Loucy (cell line): Measurements from ENCODE around the gene TNNC1.

Source experiments
- H2AFZ ChIP-seq: fragments of 200-600 bp; sonication (generic); 2 replicates; pipeline ENCODE4 v1.6.0; 2016; ENCODE audit warnings: antibody characterized with exemption, mild to moderate bottlenecking, low read length, moderate library complexity
- H3F3A ChIP-seq: fragments of 200-600 bp; 2 replicates; pipeline ENCODE4 v1.6.0; 2016; ENCODE audit warnings: antibody characterized with exemption, low read depth, mild to moderate bottlenecking
- H3K27me3 ChIP-seq: fragments of 200-600 bp; sonication (generic); 2 replicates; pipeline ENCODE4 v1.6.1; 2014; ENCODE audit warnings: low read length, mild to moderate bottlenecking; ENCODE audit not compliant: insufficient read depth, poor library complexity, severe bottlenecking
- H3K36me3 ChIP-seq: fragments of 200-600 bp; sonication (generic); 2 replicates; pipeline ENCODE4 v1.6.1; 2016; ENCODE audit warnings: low read length; ENCODE audit not compliant: insufficient read depth
- H3K4me1 ChIP-seq: fragments of 200-600 bp; sonication (generic); 2 replicates; pipeline ENCODE4 v1.5.1; 2014; ENCODE audit warnings: low read length, mild to moderate bottlenecking; ENCODE audit not compliant: insufficient read depth, poor library complexity, severe bottlenecking
- H3K4me2 ChIP-seq: fragments of 200-600 bp; sonication (generic); 2 replicates; pipeline ENCODE4 v1.6.0; 2014; ENCODE audit warnings: antibody characterized with exemption, low read length, low read depth, mild to moderate bottlenecking; ENCODE audit not compliant: poor library complexity, severe bottlenecking
- H3K4me3 ChIP-seq: fragments of 200-600 bp; sonication (generic); 2 replicates; pipeline ENCODE4 v1.5.1; 2014; ENCODE audit warnings: low read length, mild to moderate bottlenecking, mixed read lengths; ENCODE audit not compliant: poor library complexity, severe bottlenecking
- H3K79me2 ChIP-seq: fragments of 200-600 bp; sonication (generic); 2 replicates; pipeline ENCODE4 v1.6.1; 2014; ENCODE audit warnings: low read length; ENCODE audit not compliant: insufficient read depth
- H3K9ac ChIP-seq: fragments of 200-600 bp; sonication (generic); 2 replicates; pipeline ENCODE4 v1.6.0; 2014; ENCODE audit warnings: mild to moderate bottlenecking, low read depth, low read length, moderate library complexity; ENCODE audit not compliant: poor library complexity, severe bottlenecking
- H3K9me2 ChIP-seq: fragments of 200-600 bp; sonication (generic); replicated peaks from 2 replicates; pipeline ENCODE4 v1.6.1; 2016; ENCODE audit warnings: low read depth, low read length, mixed read lengths
- H3K9me3 ChIP-seq: fragments of 200-600 bp; sonication (generic); 2 replicates; pipeline ENCODE4 v1.6.1; 2014; ENCODE audit warnings: mild to moderate bottlenecking, antibody characterized with exemption, low read length, low read depth; ENCODE audit not compliant: insufficient read depth
- H4K20me1 ChIP-seq: fragments of 200-600 bp; sonication (generic); 2 replicates; pipeline ENCODE4 v1.6.0; 2014; ENCODE audit warnings: antibody characterized with exemption, low read length, mild to moderate bottlenecking; ENCODE audit not compliant: insufficient read depth, poor library complexity, severe bottlenecking
- CTCF ChIP-seq: fragments of 200-600 bp; sonication (generic); conservative IDR thresholded peaks from 2 replicates; pipeline ENCODE4 v1.5.1; 2014; ENCODE audit warnings: mild to moderate bottlenecking, antibody characterized with exemption, low read length
- EZH2phosphoT487 ChIP-seq: fragments of 200-600 bp; IDR thresholded peaks from 2 replicates; pipeline ENCODE4 v1.6.1; 2018; ENCODE audit warnings: antibody characterized with exemption, mild to moderate bottlenecking, moderate library complexity, borderline replicate concordance

The TNNC1 gene

GRCh38 chr3:52471371-52472238 lies 17.8 kb upstream of the TNNC1 start:
- Histone ChIP-seq H3K79me2 (peaks cover 13% of the 10 kb centered on the region), H3K9ac (no peak overlapping the region), H3K4me3 (no peak overlapping the region), H3F3A (no peaks in the 10 kb centered on the region), H3K4me1 (no peaks in the 10 kb centered on the region), H3K36me3 (peaks cover 64% of the 10 kb centered on the region; the same call in 1 of the 2 replicates), H4K20me1 (no peaks in the 10 kb centered on the region), H2AFZ (no peak overlapping the region), H3K4me2 (no peak overlapping the region), H3K9me2 (no peaks in the 10 kb centered on the region), H3K27me3 (no peaks in the 10 kb centered on the region), H3K9me3 (no peaks in the 10 kb centered on the region)
- no peak for TF ChIP-seq EZH2phosphoT487
- TF ChIP-seq CTCF, result peak; percentile 48

GRCh38 chr3:52470920-52471319 lies 17.1 kb upstream of the TNNC1 start:
- no peaks in the 10 kb centered on the region for H3K9me2 ChIP-seq
- no peak overlapping the region for H3K4me2 ChIP-seq
- no peak overlapping the region for H3K9ac ChIP-seq
- H2AFZ ChIP-seq, result no peak overlapping the region
- H3K9me3 ChIP-seq, result no peaks in the 10 kb centered on the region
- H3K4me3 ChIP-seq, result no peak overlapping the region
- H3K36me3 ChIP-seq, result peaks cover 64% of the 10 kb centered on the region; the same call in 1 of the 2 replicates
- no peaks in the 10 kb centered on the region for H3K27me3 ChIP-seq
- H3K79me2 ChIP-seq, result peaks cover 20% of the 10 kb centered on the region
- no peak for TF ChIP-seq EZH2phosphoT487
- TF ChIP-seq CTCF, result no peak
- H3K4me1 ChIP-seq, result no peaks in the 10 kb centered on the region
- no peaks in the 10 kb centered on the region for H3F3A ChIP-seq
- no peaks in the 10 kb centered on the region for H4K20me1 ChIP-seq

- no peak for TF ChIP-seq EZH2phosphoT487
- no peak for TF ChIP-seq CTCF
- H3K9me2 ChIP-seq, result no peaks in the 10 kb centered on the region
- H3K36me3 ChIP-seq, result peaks cover 65% of the 10 kb centered on the region; the same call in 1 of the 2 replicates
- H3K4me1 ChIP-seq, result no peaks in the 10 kb centered on the region
- H3K27me3 ChIP-seq, result no peaks in the 10 kb centered on the region
- no peak overlapping the region for H2AFZ ChIP-seq
- no peak overlapping the region for H3K4me3 ChIP-seq
- H3K9ac ChIP-seq, result no peak overlapping the region
- peaks cover 38% of the 10 kb centered on the region for H3K79me2 ChIP-seq
- no peaks in the 10 kb centered on the region for H3F3A ChIP-seq
- H4K20me1 ChIP-seq, result peaks cover 8% of the 10 kb centered on the region
- no peaks in the 10 kb centered on the region for H3K9me3 ChIP-seq
- H3K4me2 ChIP-seq, result no peak overlapping the region
Measured at GRCh38 chr3:52469001-52469400, 15.2 kb upstream of the TNNC1 start.
